ENCODE results near the gene ANAPC13. TPM values are rescaled to one million over a fixed set of nuclear protein-coding genes. Genes with fewer than 3 reads are reported as not detected.

ANAPC13 gene
- total RNA-seq, 2 experiments from 2014 or later, result 12.9 to 16.8 TPM

GRCh38 chr3:134495980-134496379 lies 10.2 kb upstream of the ANAPC13 start:
- H3K36me3 ChIP-seq (ENCODE audit: insufficient read depth, low read length), result peaks cover 14% of the 10 kb centered on the region
- peaks cover 4% of the 10 kb centered on the region for H3K9me3 Mint-ChIP-seq
- H3K27me3 ChIP-seq (ENCODE audit: control insufficient read depth in 1 of 2, insufficient read depth in 2 of 2, low read length in 2 of 2), result no peaks in the 10 kb centered on the region
- ATAC-seq (ENCODE audit: poor library complexity) (no peak), DNase-seq (no peak)
- no peaks in the 10 kb centered on the region for H3K9me3 ChIP-seq (ENCODE audit: control insufficient read depth in 1 of 2, insufficient read depth in 1 of 2, low read length in 2 of 2)
- TF ChIP-seq CTCF (IDR thresholded peaks at IDR 0.05), result no peak
- H3K27ac ChIP-seq (ENCODE audit: low read depth in 1 of 2, low read length in 2 of 2), result no peak overlapping the region
- H3K4me1 ChIP-seq (ENCODE audit: insufficient read depth, low read length), result no peaks in the 10 kb centered on the region
- intact Hi-C loops (cut with DNase I, micrococcal nuclease), result no loop called here
- no peak overlapping the region for H3K4me3 ChIP-seq (ENCODE audit: low read length)
- no peaks in the 10 kb centered on the region for H3K27me3 Mint-ChIP-seq
- H3K27ac Mint-ChIP-seq, result no peak overlapping the region
- ChIA-PET CTCF (no interaction called here), POLR2A (interaction anchor here (2.5 kb wide), 1 partner anchor 10 kb away, joined by 7 read pairs; the partner anchor contains the start of genes ANAPC13 and CEP63)
- H3K4me1 Mint-ChIP-seq (ENCODE audit: low read depth), result peaks cover 76% of the 10 kb centered on the region
- no peak overlapping the region for H3K4me3 Mint-ChIP-seq
- H3K36me3 Mint-ChIP-seq (ENCODE audit: low read depth), result peaks cover 60% of the 10 kb centered on the region

- no peak overlapping the region for H3K27ac ChIP-seq (ENCODE audit: low read depth in 1 of 2, low read length in 2 of 2)
- DNase-seq, result no peak
- intact Hi-C loops (cut with DNase I, micrococcal nuclease), result loop anchor here in 1 of 2 experiments (5.0 kb wide), 1 partner anchor 187 kb away; no protein-coding TSS in a partner anchor
- Mint-ChIP-seq H3K4me3 (no peak overlapping the region), H3K9me3 (no peaks in the 10 kb centered on the region), H3K27ac (no peak overlapping the region), H3K4me1 (ENCODE audit: low read depth) (peaks cover 80% of the 10 kb centered on the region), H3K36me3 (ENCODE audit: low read depth) (peaks cover 48% of the 10 kb centered on the region), H3K27me3 (no peaks in the 10 kb centered on the region)
- H3K4me1 ChIP-seq (ENCODE audit: insufficient read depth, low read length), result no peaks in the 10 kb centered on the region
- CTCF ChIA-PET, result no interaction called here
- no peaks in the 10 kb centered on the region for H3K27me3 ChIP-seq (ENCODE audit: control insufficient read depth in 1 of 2, insufficient read depth in 2 of 2, low read length in 2 of 2)
- H3K9me3 ChIP-seq (ENCODE audit: control insufficient read depth in 1 of 2, insufficient read depth in 1 of 2, low read length in 2 of 2), result no peaks in the 10 kb centered on the region
- ATAC-seq (ENCODE audit: poor library complexity), result no peak
- H3K4me3 ChIP-seq (ENCODE audit: low read length), result no peak overlapping the region
- POLR2A ChIA-PET, result interaction anchor here (2.5 kb wide), 1 partner anchor 9 kb away, joined by 7 read pairs; the partner anchor contains the start of genes ANAPC13 and CEP63
- TF ChIP-seq CTCF (IDR thresholded peaks at IDR 0.05), result no peak
- peaks cover 14% of the 10 kb centered on the region for H3K36me3 ChIP-seq (ENCODE audit: insufficient read depth, low read length)
These were observed 8.7 kb upstream of the ANAPC13 start for GRCh38 chr3:134494495-134494894.

- ATAC-seq (ENCODE audit: poor library complexity), result no peak
- intact Hi-C loops (cut with DNase I, micrococcal nuclease), result loop anchor here (2.0 to 5.0 kb wide), 5 partner anchors 237 to 1825 kb away; partner anchors contain the start of genes CDV3 (in 2 of the 2), NPHP3 (in 2 of the 2), RYK (in 1 of the 2) and TOPBP1 (in 1 of the 2)
- no peaks in the 10 kb centered on the region for H3K27me3 Mint-ChIP-seq
- no peaks in the 10 kb centered on the region for H3K9me3 Mint-ChIP-seq
- Histone ChIP-seq H3K9me3 (ENCODE audit: control insufficient read depth in 1 of 2, insufficient read depth in 1 of 2, low read length in 2 of 2) (no peaks in the 10 kb centered on the region), H3K27me3 (ENCODE audit: control insufficient read depth in 1 of 2, insufficient read depth in 2 of 2, low read length in 2 of 2) (no peaks in the 10 kb centered on the region), H3K36me3 (ENCODE audit: insufficient read depth, low read length) (peaks cover 7% of the 10 kb centered on the region), H3K4me3 (ENCODE audit: low read length) (peak overlapping the region; percentile 96), H3K27ac (ENCODE audit: low read depth in 1 of 2, low read length in 2 of 2) (no peak overlapping the region), H3K4me1 (ENCODE audit: insufficient read depth, low read length) (peaks cover 29% of the 10 kb centered on the region)
- H3K4me1 Mint-ChIP-seq (ENCODE audit: low read depth), result peaks cover 81% of the 10 kb centered on the region
- POLR2A ChIA-PET, result interaction anchor here (0.6 to 3.6 kb wide), 4 partner anchors 165 to 913 kb away, joined by 3 to 23 read pairs (median 12); partner anchors contain the start of genes CDV3 and RYK
- peak overlapping the region; percentile 98 for H3K27ac Mint-ChIP-seq
- H3K36me3 Mint-ChIP-seq (ENCODE audit: low read depth), result peaks cover 36% of the 10 kb centered on the region
- DNase-seq, result peak in 3 of 14 experiments; percentile 31 to 39 (median 36)
- peak overlapping the region; percentile 100 for H3K4me3 Mint-ChIP-seq
- no peak for TF ChIP-seq CTCF (IDR thresholded peaks at IDR 0.05)
- CTCF ChIA-PET, result no interaction called here
These were observed 1.6 kb upstream of the ANAPC13 start for GRCh38 chr3:134487406-134487805.

All from CD4-positive, alpha-beta T cell (primary cell).